Neural progenitor cell (in vitro differentiated cells): ENCODE results near the gene LAMC1.

ENCODE experiments used
- EZH2 ChIP-seq: fragments of 200-600 bp; sonication (generic); IDR thresholded peaks from 2 replicates; pipeline ENCODE4 v1.6.1; 2017; ENCODE audit warnings: antibody characterized with exemption, mild to moderate bottlenecking, moderate library complexity
- EZH2phosphoT487 ChIP-seq: fragments of 200-600 bp; sonication (generic); IDR thresholded peaks from 2 replicates; pipeline ENCODE4 v1.6.1; 2017; ENCODE audit warnings: antibody characterized with exemption
- TF ChIP-seq, protein P1 (sequence below): fragments of 200-600 bp; sonication (generic); IDR thresholded peaks from 2 replicates; pipeline ENCODE4 v1.5.1; 2017; ENCODE audit warnings: antibody characterized with exemption, mild to moderate bottlenecking

DNA sequence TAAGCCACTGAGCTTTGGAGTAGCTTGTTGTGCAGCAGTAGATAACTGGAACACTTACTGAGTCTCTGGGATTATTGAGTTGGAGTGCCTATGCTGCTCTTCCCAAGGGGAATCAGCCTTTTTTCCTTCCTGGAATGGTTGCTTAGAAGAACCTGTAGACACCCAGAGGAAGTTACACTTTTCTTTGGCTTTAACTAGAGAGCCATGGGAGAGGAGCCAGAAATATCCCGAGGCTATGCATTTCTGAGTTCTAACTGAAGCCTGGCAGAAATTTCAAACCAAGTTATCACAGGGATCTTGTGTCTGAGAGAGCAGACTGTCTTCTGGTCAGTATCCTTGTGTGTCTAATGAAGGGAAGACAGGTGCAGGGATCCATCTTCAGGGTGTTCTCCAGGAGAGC lies 28.3 kb downstream of the LAMC1 start:
- TF ChIP-seq, protein P1, sequence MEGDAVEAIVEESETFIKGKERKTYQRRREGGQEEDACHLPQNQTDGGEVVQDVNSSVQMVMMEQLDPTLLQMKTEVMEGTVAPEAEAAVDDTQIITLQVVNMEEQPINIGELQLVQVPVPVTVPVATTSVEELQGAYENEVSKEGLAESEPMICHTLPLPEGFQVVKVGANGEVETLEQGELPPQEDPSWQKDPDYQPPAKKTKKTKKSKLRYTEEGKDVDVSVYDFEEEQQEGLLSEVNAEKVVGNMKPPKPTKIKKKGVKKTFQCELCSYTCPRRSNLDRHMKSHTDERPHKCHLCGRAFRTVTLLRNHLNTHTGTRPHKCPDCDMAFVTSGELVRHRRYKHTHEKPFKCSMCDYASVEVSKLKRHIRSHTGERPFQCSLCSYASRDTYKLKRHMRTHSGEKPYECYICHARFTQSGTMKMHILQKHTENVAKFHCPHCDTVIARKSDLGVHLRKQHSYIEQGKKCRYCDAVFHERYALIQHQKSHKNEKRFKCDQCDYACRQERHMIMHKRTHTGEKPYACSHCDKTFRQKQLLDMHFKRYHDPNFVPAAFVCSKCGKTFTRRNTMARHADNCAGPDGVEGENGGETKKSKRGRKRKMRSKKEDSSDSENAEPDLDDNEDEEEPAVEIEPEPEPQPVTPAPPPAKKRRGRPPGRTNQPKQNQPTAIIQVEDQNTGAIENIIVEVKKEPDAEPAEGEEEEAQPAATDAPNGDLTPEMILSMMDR: no peak
- TF ChIP-seq EZH2: no peak
- TF ChIP-seq EZH2phosphoT487: no peak
